Measurements from ENCODE around the gene SPAG16.

- TF ChIP-seq CTCF (IDR thresholded peaks at IDR 0.05) (no peak), POLR2A (IDR thresholded peaks at IDR 0.05) (no peak)
These were observed 794.8 kb downstream of the SPAG16 start for GRCh38 chr2:214079032-214079431.

Measured in transverse colon (tissue), 3 donors.